Neural progenitor cell (in vitro differentiated cells): ENCODE data around the gene LRRC63. TPM values are rescaled to one million over a fixed set of nuclear protein-coding genes. Genes with fewer than 3 reads are reported as not detected.

ENCODE experiments used
- DNase-seq: peaks from one replicate; pipeline ENCODE4 v3.0.0-alpha.2; 2016; ENCODE audit warnings: low spot score
- H2AFZ ChIP-seq: fragments of 200-600 bp; sonication (generic); replicated peaks from 2 replicates; pipeline ENCODE4 v1.6.1; 2016; ENCODE audit warnings: antibody characterized with exemption
- H3F3A ChIP-seq: fragments of 200-600 bp; sonication (generic); 2 replicates; pipeline ENCODE4 v1.6.1; 2016; ENCODE audit warnings: antibody characterized with exemption, low read depth
- H3K27ac ChIP-seq: fragments of 200-600 bp; sonication (generic); 2 replicates; pipeline ENCODE4 v1.5.1; 2016; ENCODE audit warnings: mild to moderate bottlenecking
- H3K27me3 ChIP-seq: fragments of 200-600 bp; sonication (generic); 2 replicates; pipeline ENCODE4 v1.6.1; 2016; ENCODE audit warnings: mild to moderate bottlenecking, moderate library complexity
- H3K36me3 ChIP-seq: fragments of 200-600 bp; sonication (generic); 2 replicates; pipeline ENCODE4 v1.5.1; 2016
- H3K4me1 ChIP-seq: fragments of 200-600 bp; sonication (generic); 2 replicates; pipeline ENCODE4 v1.6.1; 2016; ENCODE audit warnings: mixed run types
- H3K4me2 ChIP-seq: fragments of 200-600 bp; sonication (generic); 2 replicates; pipeline ENCODE4 v1.6.1; 2016
- H3K4me3 ChIP-seq: fragments of 200-600 bp; sonication (generic); 2 replicates; pipeline ENCODE4 v1.5.1; 2016
- H3K79me2 ChIP-seq: fragments of 200-600 bp; sonication (generic); 2 replicates; pipeline ENCODE4 v1.6.1; 2016; ENCODE audit warnings: low read depth
- H3K9ac ChIP-seq: fragments of 200-600 bp; sonication (generic); 2 replicates; pipeline ENCODE4 v1.6.1; 2016
- H3K9me3 ChIP-seq: fragments of 200-600 bp; sonication (generic); 2 replicates; pipeline ENCODE4 v1.5.1; 2016; ENCODE audit warnings: low read depth
- H4K20me1 ChIP-seq: fragments of 200-600 bp; sonication (generic); 2 replicates; pipeline ENCODE4 v1.6.1; 2016; ENCODE audit warnings: low read depth
- H3K27ac Mint-ChIP-seq: 3 replicates; pipeline ENCODE4 v1.8.0; 2021; ENCODE audit warnings: mixed read lengths
- H3K27me3 Mint-ChIP-seq: 2 replicates; pipeline ENCODE4 v1.8.0; 2022; ENCODE audit warnings: low read depth, mild to moderate bottlenecking, inconsistent platforms, moderate library complexity, mixed read lengths; ENCODE audit not compliant: insufficient read depth
- H3K36me3 Mint-ChIP-seq: 3 replicates; pipeline ENCODE4 v1.8.0; 2021; ENCODE audit warnings: mixed read lengths
- H3K4me1 Mint-ChIP-seq: 3 replicates; pipeline ENCODE4 v1.8.0; 2021; ENCODE audit warnings: mixed read lengths
- H3K4me3 Mint-ChIP-seq: 3 replicates; pipeline ENCODE4 v1.8.0; 2021; ENCODE audit warnings: mild to moderate bottlenecking, moderate library complexity, mixed read lengths
- H3K9me3 Mint-ChIP-seq: 3 replicates; pipeline ENCODE4 v1.8.0; 2020; ENCODE audit warnings: mixed read lengths
- EZH2 ChIP-seq: fragments of 200-600 bp; sonication (generic); IDR thresholded peaks from 2 replicates; pipeline ENCODE4 v1.6.1; 2017; ENCODE audit warnings: antibody characterized with exemption, mild to moderate bottlenecking, moderate library complexity
- EZH2phosphoT487 ChIP-seq: fragments of 200-600 bp; sonication (generic); IDR thresholded peaks from 2 replicates; pipeline ENCODE4 v1.6.1; 2017; ENCODE audit warnings: antibody characterized with exemption
- total RNA-seq: library from RNA; depleted of rRNA; stranded (reverse); fragments of >200 nt; gene quantifications from 2 replicates; pipeline ENCODE4 v1.2.3, GENCODE V29; 2015; ENCODE audit warnings: low replicate concordance
- TF ChIP-seq, protein P1 (sequence below): fragments of 200-600 bp; sonication (generic); IDR thresholded peaks from 2 replicates; pipeline ENCODE4 v1.5.1; 2017; ENCODE audit warnings: antibody characterized with exemption, mild to moderate bottlenecking

The LRRC63 gene
- total RNA-seq, 1 donor from 2014 or later: not detected

DNA sequence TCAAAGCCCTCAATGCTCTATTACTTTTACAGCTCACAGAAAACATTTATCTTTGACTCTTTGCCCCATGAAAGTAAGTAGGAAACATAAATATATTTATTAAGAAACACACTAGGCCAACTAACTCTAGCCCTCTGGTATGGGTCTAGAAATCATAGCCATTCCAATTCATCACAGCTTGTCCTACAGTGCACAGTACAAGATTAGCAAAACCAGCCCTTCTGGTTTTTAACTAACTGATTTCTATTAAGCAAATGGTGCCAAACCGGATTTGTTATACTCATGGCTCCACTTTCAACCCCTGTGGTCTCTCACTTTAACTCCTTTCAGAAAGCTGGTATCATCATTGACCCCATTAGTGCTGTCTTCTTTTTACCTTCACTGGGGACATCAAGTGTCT, 5.6 kb upstream of the LRRC63 start:
- Histone ChIP-seq H3K4me2 (no peak overlapping the region), H3K9ac (no peak overlapping the region), H3K79me2 (no peaks in the 10 kb centered on the region), H3K4me1 (peaks cover 13% of the 10 kb centered on the region), H3K36me3 (no peaks in the 10 kb centered on the region), H4K20me1 (no peaks in the 10 kb centered on the region), H3K4me3 (no peak overlapping the region), H3K27ac (no peak overlapping the region), H3K27me3 (peaks cover 15% of the 10 kb centered on the region), H2AFZ (no peak overlapping the region), H3F3A (peaks cover 7% of the 10 kb centered on the region), H3K9me3 (no peaks in the 10 kb centered on the region)
- DNase-seq: no peak
- H3K4me1 Mint-ChIP-seq: peaks cover 12% of the 10 kb centered on the region
- no peaks in the 10 kb centered on the region for H3K9me3 Mint-ChIP-seq
- no peaks in the 10 kb centered on the region for H3K27me3 Mint-ChIP-seq
- no peaks in the 10 kb centered on the region for H3K36me3 Mint-ChIP-seq
- TF ChIP-seq, protein P1, sequence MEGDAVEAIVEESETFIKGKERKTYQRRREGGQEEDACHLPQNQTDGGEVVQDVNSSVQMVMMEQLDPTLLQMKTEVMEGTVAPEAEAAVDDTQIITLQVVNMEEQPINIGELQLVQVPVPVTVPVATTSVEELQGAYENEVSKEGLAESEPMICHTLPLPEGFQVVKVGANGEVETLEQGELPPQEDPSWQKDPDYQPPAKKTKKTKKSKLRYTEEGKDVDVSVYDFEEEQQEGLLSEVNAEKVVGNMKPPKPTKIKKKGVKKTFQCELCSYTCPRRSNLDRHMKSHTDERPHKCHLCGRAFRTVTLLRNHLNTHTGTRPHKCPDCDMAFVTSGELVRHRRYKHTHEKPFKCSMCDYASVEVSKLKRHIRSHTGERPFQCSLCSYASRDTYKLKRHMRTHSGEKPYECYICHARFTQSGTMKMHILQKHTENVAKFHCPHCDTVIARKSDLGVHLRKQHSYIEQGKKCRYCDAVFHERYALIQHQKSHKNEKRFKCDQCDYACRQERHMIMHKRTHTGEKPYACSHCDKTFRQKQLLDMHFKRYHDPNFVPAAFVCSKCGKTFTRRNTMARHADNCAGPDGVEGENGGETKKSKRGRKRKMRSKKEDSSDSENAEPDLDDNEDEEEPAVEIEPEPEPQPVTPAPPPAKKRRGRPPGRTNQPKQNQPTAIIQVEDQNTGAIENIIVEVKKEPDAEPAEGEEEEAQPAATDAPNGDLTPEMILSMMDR: no peak
- TF ChIP-seq EZH2 (no peak), EZH2phosphoT487 (no peak)
- no peak overlapping the region for H3K4me3 Mint-ChIP-seq
- H3K27ac Mint-ChIP-seq: no peak overlapping the region

DNA sequence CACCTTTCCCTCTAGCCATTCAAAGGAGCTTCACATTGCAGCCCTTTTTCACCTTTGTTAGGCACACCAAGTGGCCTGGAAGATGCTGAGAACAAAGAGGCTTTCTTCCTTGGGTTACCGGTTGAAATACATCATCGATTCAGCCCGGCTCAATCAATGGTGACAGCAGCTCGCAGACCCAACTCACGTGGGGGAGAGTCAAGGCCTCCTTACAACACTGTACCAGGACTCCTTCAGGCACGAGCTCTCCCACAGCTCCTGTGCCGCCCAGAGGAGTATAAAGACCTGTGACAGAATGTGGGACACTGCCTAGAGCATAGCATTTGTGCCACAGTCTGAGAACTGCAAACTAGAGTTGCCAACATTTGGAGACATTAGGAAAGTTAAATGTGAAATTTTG, 3.9 kb upstream of the LRRC63 start:
- Histone ChIP-seq H3K4me1 (peaks cover 17% of the 10 kb centered on the region), H4K20me1 (no peaks in the 10 kb centered on the region), H3F3A (peaks cover 11% of the 10 kb centered on the region), H3K79me2 (no peaks in the 10 kb centered on the region), H3K9ac (no peak overlapping the region), H3K27me3 (peaks cover 32% of the 10 kb centered on the region), H3K36me3 (no peaks in the 10 kb centered on the region), H3K4me3 (no peak overlapping the region), H3K9me3 (no peaks in the 10 kb centered on the region), H2AFZ (no peak overlapping the region), H3K27ac (no peak overlapping the region), H3K4me2 (peak overlapping the region; percentile 40)
- DNase-seq: peak; percentile 49
- Mint-ChIP-seq H3K4me1 (peaks cover 18% of the 10 kb centered on the region), H3K4me3 (no peak overlapping the region), H3K27ac (no peak overlapping the region), H3K27me3 (no peaks in the 10 kb centered on the region), H3K9me3 (no peaks in the 10 kb centered on the region), H3K36me3 (no peaks in the 10 kb centered on the region)
- TF ChIP-seq EZH2 (no peak), EZH2phosphoT487 (no peak)
- TF ChIP-seq, protein P1: no peak

DNA sequence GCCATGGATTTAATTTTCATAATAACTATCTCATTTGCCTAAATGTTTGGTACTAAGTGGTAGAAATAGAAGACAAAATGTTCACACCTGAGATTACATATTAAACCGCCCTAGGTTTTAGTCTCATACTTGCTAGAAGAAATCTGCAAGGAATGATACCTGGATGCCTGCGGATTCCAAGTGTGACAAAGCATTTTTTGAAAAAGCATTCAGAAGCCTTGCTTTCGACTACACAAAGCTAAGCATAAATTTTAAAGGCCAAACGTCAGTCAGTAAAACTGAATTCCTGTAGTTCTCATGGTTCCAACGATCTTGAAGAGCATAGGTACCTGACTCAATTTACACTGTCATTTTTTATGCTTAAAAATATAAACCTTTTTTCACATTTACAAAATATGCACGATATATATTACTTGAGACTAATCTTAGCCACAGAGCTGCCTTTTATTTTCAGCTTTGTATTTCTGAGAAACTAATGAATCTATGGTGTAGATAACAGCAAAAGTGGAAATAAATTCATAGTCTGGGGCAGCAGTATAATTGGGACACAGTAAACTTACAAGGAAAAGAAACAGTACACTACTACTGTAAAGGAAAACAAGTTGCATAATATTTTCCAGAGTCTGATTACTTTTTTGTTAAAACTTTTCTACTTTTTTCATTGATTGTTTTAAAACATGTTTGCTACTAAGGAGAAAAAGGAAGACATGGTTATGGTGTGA, 1.2 kb upstream of the LRRC63 start:
- Mint-ChIP-seq H3K9me3 (no peaks in the 10 kb centered on the region), H3K36me3 (no peaks in the 10 kb centered on the region), H3K27ac (no peak overlapping the region), H3K27me3 (peaks cover 2% of the 10 kb centered on the region), H3K4me1 (peaks cover 18% of the 10 kb centered on the region), H3K4me3 (no peak overlapping the region)
- peak overlapping the region; percentile 80 for H3K4me2 ChIP-seq
- no peak overlapping the region for H2AFZ ChIP-seq
- H3K9ac ChIP-seq: no peak overlapping the region
- H3K79me2 ChIP-seq: no peaks in the 10 kb centered on the region
- no peaks in the 10 kb centered on the region for H4K20me1 ChIP-seq
- DNase-seq: no peak
- H3K27me3 ChIP-seq: peaks cover 38% of the 10 kb centered on the region
- TF ChIP-seq EZH2 (no peak), EZH2phosphoT487 (no peak)
- TF ChIP-seq, protein P1: no peak
- H3F3A ChIP-seq: peaks cover 11% of the 10 kb centered on the region
- peaks cover 17% of the 10 kb centered on the region for H3K4me1 ChIP-seq
- no peaks in the 10 kb centered on the region for H3K36me3 ChIP-seq
- no peak overlapping the region for H3K4me3 ChIP-seq
- no peaks in the 10 kb centered on the region for H3K9me3 ChIP-seq
- H3K27ac ChIP-seq: no peak overlapping the region
